Fibroblast of pulmonary artery (primary cell): ENCODE data around the gene MFN2.

Experiments
- DNase-seq: peaks from one replicate; pipeline ENCODE4 v3.0.0-alpha.2; 2010; ENCODE audit warnings: low read depth
- H3K4me3 ChIP-seq: replicated peaks from 2 replicates; pipeline ENCODE4 v1.5.1; 2011; ENCODE audit warnings: low read depth, mild to moderate bottlenecking, control low read depth, low read length, moderate library complexity
- CTCF ChIP-seq: IDR thresholded peaks from 2 replicates; pipeline ENCODE4 v1.5.1; 2011; ENCODE audit warnings: mild to moderate bottlenecking, control low read depth, low read length, inconsistent platforms; ENCODE audit errors: missing control alignments

Gene MFN2

GRCh38 chr1:11984576-11984975 is 4.3 kb downstream of the MFN2 start:
- TF ChIP-seq CTCF = no peak
- no peak for DNase-seq
- no peak overlapping the region for H3K4me3 ChIP-seq

- H3K4me3 ChIP-seq = no peak overlapping the region
- TF ChIP-seq CTCF = no peak
- DNase-seq = no peak
These were observed 4.9 kb downstream of the MFN2 start for GRCh38 chr1:11985171-11985570.

GRCh38 chr1:11985851-11986250 is 5.6 kb downstream of the MFN2 start:
- H3K4me3 ChIP-seq = no peak overlapping the region

GRCh38 chr1:11989669-11990068 is 9.4 kb downstream of the MFN2 start:
- no peak for DNase-seq
- no peak for TF ChIP-seq CTCF
- H3K4me3 ChIP-seq = no peak overlapping the region

More at GRCh38 chr1:11985851-11986250, 5.6 kb downstream of the MFN2 start:
- no peak for TF ChIP-seq CTCF
- DNase-seq = peak; percentile 86

GRCh38 chr1:11990303-11991032 is 10.2 kb downstream of the MFN2 start:
- no peak for TF ChIP-seq CTCF

GRCh38 chr1:11991969-11992676 is 11.9 kb downstream of the MFN2 start:
- TF ChIP-seq CTCF = no peak
- no peak overlapping the region for H3K4me3 ChIP-seq
- no peak for DNase-seq

More at GRCh38 chr1:11990303-11991032, 10.2 kb downstream of the MFN2 start:
- DNase-seq = no peak
- no peak overlapping the region for H3K4me3 ChIP-seq
